OCI-LY1 (cell line): Measurements from ENCODE around the gene ITGA1.

Experiments
- H2AFZ ChIP-seq: fragments of 200-600 bp; sonication (generic), shearing (Covaris generic); 2 replicates; pipeline ENCODE4 v1.6.0; 2014; ENCODE audit warnings: antibody characterized with exemption, mild to moderate bottlenecking, low read length
- H3F3A ChIP-seq: fragments of 200-600 bp; sonication (generic), shearing (Covaris generic); 2 replicates; pipeline ENCODE4 v1.6.0; 2014; ENCODE audit warnings: mild to moderate bottlenecking, antibody characterized with exemption, low read length, moderate library complexity; ENCODE audit not compliant: insufficient read depth
- H3K27ac ChIP-seq: fragments of 200-600 bp; sonication (generic); 2 replicates; pipeline ENCODE4 v1.5.1; 2014; ENCODE audit warnings: low read length, mixed run types, mild to moderate bottlenecking, low read depth; ENCODE audit not compliant: poor library complexity, severe bottlenecking
- H3K27me3 ChIP-seq: fragments of 200-600 bp; sonication (generic); 2 replicates; pipeline ENCODE4 v1.6.0; 2014; ENCODE audit warnings: antibody characterized with exemption, mild to moderate bottlenecking, low read length, moderate library complexity; ENCODE audit not compliant: insufficient read depth
- H3K36me3 ChIP-seq: fragments of 200-600 bp; sonication (generic); 2 replicates; pipeline ENCODE4 v1.6.1; 2014; ENCODE audit warnings: mild to moderate bottlenecking, antibody characterized with exemption, low read length, moderate library complexity, mixed read lengths; ENCODE audit not compliant: insufficient read depth
- H3K4me1 ChIP-seq: fragments of 200-600 bp; sonication (generic); 2 replicates; pipeline ENCODE4 v1.5.1; 2014; ENCODE audit warnings: mild to moderate bottlenecking, low read length, moderate library complexity; ENCODE audit not compliant: insufficient read depth, severe bottlenecking
- H3K4me2 ChIP-seq: fragments of 200-600 bp; sonication (generic), shearing (Covaris generic); 2 replicates; pipeline ENCODE4 v1.6.1; 2014; ENCODE audit warnings: low read length
- H3K4me3 ChIP-seq: fragments of 200-600 bp; sonication (generic); 2 replicates; pipeline ENCODE4 v1.5.1; 2014; ENCODE audit warnings: low read length, low read depth, mild to moderate bottlenecking, mixed read lengths; ENCODE audit not compliant: poor library complexity, severe bottlenecking
- H3K79me2 ChIP-seq: fragments of 200-600 bp; shearing (Covaris generic); 2 replicates; pipeline ENCODE4 v1.6.1; 2016; ENCODE audit warnings: mixed run types, low read length, mixed read lengths; ENCODE audit not compliant: insufficient read depth
- H3K9ac ChIP-seq: fragments of 200-600 bp; sonication (generic), shearing (Covaris generic); 2 replicates; pipeline ENCODE4 v1.6.1; 2014; ENCODE audit warnings: mild to moderate bottlenecking, low read length, mixed read lengths
- H3K9me2 ChIP-seq: fragments of 200-600 bp; sonication (generic), shearing (Covaris generic); 2 replicates; pipeline ENCODE4 v1.6.1; 2014; ENCODE audit warnings: low read depth, mild to moderate bottlenecking, low read length, mixed read lengths
- H3K9me3 ChIP-seq: fragments of 200-600 bp; shearing (Covaris generic); 2 replicates; pipeline ENCODE4 v1.6.1; 2014; ENCODE audit warnings: low read length, mixed read lengths
- H4K20me1 ChIP-seq: fragments of 200-600 bp; sonication (generic), shearing (Covaris generic); 2 replicates; pipeline ENCODE4 v1.6.0; 2016; ENCODE audit warnings: mild to moderate bottlenecking, low read length; ENCODE audit not compliant: insufficient read depth
- CTCF ChIP-seq: fragments of 200-600 bp; sonication (generic), shearing (Covaris generic); IDR thresholded peaks from 2 replicates; pipeline ENCODE4 v1.5.1; 2017; ENCODE audit warnings: mild to moderate bottlenecking, antibody characterized with exemption, low read length, moderate library complexity, mixed read lengths
- EZH2 ChIP-seq: fragments of 200-600 bp; sonication (generic), shearing (Covaris generic); IDR thresholded peaks from 2 replicates; pipeline ENCODE4 v1.8.0; 2017; ENCODE audit warnings: borderline replicate concordance, mixed run types, mild to moderate bottlenecking, antibody characterized with exemption, low read length, moderate library complexity, mixed read lengths

Gene ITGA1

GRCh38 chr5:52880541-52880940 lies 92.8 kb downstream of the ITGA1 start:
- Histone ChIP-seq H3F3A (no peaks in the 10 kb centered on the region), H3K4me2 (no peak overlapping the region), H3K27me3 (no peaks in the 10 kb centered on the region), H2AFZ (no peak overlapping the region), H3K4me1 (no peaks in the 10 kb centered on the region), H3K4me3 (no peak overlapping the region), H3K27ac (no peak overlapping the region), H3K36me3 (no peaks in the 10 kb centered on the region), H3K9me3 (no peaks in the 10 kb centered on the region), H3K79me2 (no peaks in the 10 kb centered on the region), H4K20me1 (no peaks in the 10 kb centered on the region), H3K9ac (no peak overlapping the region), H3K9me2 (no peaks in the 10 kb centered on the region)
- TF ChIP-seq EZH2 (no peak), CTCF (no peak)

- Histone ChIP-seq H3K36me3 (no peaks in the 10 kb centered on the region), H3K9ac (no peak overlapping the region), H3K79me2 (no peaks in the 10 kb centered on the region), H3K4me2 (no peak overlapping the region), H3K27ac (no peak overlapping the region), H3K4me1 (no peaks in the 10 kb centered on the region), H3K27me3 (no peaks in the 10 kb centered on the region), H4K20me1 (no peaks in the 10 kb centered on the region), H3F3A (no peaks in the 10 kb centered on the region), H3K4me3 (no peak overlapping the region), H3K9me3 (no peaks in the 10 kb centered on the region), H2AFZ (no peak overlapping the region), H3K9me2 (no peaks in the 10 kb centered on the region)
- no peak for TF ChIP-seq CTCF
- TF ChIP-seq EZH2: no peak
These were observed 93.8 kb downstream of the ITGA1 start for GRCh38 chr5:52881468-52881867.

DNA sequence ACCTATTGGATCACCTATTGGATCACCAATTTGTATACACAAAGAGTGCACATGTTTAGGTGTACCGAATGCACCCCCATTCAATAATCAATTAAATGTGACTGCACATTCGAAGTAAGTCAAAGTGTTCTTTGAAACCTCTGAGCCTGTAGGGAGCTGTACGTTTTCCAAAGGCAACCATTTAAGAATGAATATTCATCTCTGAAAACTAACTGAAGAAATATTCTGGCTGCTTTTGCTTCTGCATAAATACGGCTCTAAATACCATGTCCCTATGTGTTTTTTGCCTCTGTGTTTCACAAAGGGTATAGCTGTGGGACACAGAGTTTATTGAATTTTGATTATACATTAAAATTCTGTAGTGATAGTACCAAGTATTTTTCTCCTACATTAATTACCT lies 95.4 kb downstream of the ITGA1 start:
- no peaks in the 10 kb centered on the region for H3K27me3 ChIP-seq
- no peaks in the 10 kb centered on the region for H4K20me1 ChIP-seq
- H3K9me3 ChIP-seq: no peaks in the 10 kb centered on the region
- H2AFZ ChIP-seq: no peak overlapping the region
- H3K4me1 ChIP-seq: no peaks in the 10 kb centered on the region
- no peak overlapping the region for H3K9ac ChIP-seq
- no peak overlapping the region for H3K27ac ChIP-seq
- H3K79me2 ChIP-seq: no peaks in the 10 kb centered on the region
- no peak overlapping the region for H3K4me2 ChIP-seq
- H3K4me3 ChIP-seq: no peak overlapping the region
- H3K36me3 ChIP-seq: no peaks in the 10 kb centered on the region
- H3K9me2 ChIP-seq: no peaks in the 10 kb centered on the region
- H3F3A ChIP-seq: no peaks in the 10 kb centered on the region
- no peak for TF ChIP-seq CTCF
- no peak for TF ChIP-seq EZH2
